Measurements from ENCODE around the gene ROM1.
"Not testable (repeated sequence)": the region's sequence is repeated elsewhere in the genome, so short reads cannot be mapped to it uniquely, and the experiment has no call there.

The ROM1 gene

GRCh38 chr11:62610814-62611704 is 2.0 kb upstream of the ROM1 start:
- DNase-seq = no peak

DNA sequence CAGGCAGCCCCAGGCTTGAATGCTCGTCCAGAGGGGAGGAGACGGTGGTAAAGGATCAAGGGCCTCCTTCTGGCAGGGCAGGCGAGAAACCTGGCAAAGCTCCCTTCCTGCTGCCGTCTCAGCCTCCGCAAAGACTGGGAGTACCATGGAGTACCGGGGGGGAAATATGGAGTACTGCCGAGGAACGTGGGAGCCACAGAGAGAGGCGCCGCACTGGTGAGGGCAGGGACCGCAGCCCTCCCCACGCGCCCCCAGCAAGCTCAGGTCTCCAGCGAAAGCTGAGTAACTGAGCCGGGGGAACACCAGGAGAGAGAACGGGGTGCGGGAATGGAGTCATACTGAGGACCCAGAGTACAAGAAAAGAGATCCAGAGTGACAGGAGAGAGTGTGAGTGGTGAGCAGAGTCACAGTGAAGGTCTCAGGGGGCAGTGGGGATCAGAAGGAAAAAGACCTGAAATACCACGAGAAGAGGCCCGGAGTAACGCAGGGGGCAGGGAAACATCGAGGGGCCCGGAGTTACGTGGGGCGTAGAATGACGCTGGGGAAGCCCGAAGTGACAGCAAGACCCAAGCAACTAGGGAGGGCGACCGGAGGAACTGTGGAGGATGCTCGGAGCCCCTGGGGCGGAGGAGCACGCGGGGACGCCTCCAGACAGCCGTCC is 1.2 kb upstream of the ROM1 start:
- peak in 1 of 4 experiments; percentile 20 for DNase-seq

DNA sequence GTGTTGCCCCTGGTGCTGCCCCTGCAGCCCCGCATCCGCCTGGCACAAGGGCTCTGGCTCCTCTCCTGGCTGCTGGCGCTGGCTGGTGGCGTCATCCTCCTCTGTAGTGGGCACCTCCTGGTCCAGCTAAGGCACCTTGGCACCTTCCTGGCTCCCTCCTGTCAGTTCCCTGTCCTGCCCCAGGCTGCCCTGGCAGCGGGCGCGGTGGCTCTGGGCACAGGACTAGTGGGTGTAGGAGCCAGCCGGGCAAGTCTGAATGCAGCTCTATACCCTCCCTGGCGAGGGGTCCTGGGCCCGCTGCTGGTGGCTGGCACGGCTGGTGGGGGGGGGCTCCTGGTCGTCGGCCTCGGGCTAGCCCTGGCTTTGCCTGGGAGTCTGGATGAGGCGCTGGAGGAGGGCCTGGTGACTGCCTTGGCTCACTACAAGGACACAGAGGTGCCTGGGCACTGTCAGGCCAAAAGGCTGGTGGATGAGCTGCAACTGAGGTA is 278 bp downstream of the ROM1 start:
- no peak for DNase-seq

GRCh38 chr11:62614275-62614674 is 1.2 kb downstream of the ROM1 start:
- no peak for DNase-seq

GRCh38 chr11:62615521-62615920 is 2.5 kb downstream of the ROM1 start:
- DNase-seq = no peak

GRCh38 chr11:62616957-62617356 is 3.9 kb downstream of the ROM1 start:
- DNase-seq = not testable (repeated sequence)

DNA sequence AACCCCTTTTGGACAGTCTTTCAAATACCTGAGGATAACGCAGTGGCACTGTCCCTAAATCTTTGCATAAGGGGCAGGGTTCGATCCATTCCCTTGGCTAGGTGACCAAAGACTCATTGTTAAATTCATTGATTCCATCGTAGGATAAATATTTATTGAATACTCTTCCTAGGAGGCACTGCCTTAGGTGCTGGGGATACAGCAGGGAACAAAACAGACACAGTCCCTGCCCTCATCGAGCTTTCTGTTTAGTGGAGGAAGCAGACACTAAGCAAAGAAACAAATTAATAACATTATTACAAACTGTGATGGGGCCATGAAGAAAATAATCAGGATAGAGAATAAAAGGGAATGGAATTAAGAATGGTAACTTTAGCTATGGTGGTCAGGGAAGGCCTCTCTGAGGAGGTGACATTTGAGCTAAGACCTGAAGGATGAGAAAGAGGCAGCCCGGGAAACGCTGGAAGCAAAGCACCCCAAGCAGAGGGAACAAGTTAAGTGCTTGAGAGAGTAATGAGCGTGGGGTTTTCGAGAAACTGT is 8.0 kb downstream of the ROM1 start:
- DNase-seq = no peak

DNA sequence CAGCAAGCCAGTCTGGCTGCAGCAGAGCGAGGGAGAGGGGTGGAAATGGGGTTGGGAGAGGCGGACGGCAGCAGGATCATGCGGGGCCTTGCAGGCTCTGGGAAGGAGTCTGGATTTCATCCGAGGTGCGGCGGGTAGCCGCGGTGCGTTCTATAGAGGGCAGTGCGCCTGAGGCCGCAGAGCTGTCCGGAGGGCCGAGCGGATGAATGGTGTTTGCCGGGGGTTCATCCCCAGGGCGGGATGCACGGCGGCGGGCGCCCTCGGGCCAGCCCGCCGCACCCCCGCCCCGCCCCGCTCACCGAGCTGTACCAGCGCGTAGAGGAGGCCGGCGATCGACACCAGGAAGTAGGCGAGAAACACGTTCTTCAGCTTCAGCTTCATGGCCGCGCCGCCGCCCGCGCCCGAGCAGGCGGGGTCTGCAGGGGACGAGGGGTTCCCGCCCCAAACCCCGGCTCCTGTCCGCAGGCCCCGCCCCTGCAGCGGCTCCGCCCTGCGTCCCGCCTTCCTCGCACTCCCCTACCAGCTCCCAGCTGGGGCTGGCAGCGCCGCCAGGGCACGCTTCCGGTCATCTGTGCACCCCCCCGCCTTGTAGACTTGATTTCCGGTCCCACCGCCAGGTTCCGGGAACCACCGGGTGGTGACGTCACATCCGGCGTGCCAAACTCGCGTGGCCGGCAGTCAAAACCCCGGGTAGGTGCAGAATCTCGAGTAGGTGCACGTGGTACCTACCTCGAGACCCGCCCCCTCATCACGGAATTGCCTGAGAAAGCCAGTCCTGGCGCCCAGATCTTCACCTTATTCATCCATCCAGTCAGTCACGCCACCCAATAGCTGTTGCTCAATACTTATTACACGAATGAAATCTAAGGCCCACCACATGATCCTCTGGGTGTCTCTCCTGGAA is 8.8 kb downstream of the ROM1 start, which contains the start of gene B3GAT3:
Gene B3GAT3 (minus strand): TSS at position 420 of the 904 bp plus-strand sequence. CDS start 39 bp downstream, at position 381.
- peak; percentile 79 to 93 (median 89) for DNase-seq

DNA sequence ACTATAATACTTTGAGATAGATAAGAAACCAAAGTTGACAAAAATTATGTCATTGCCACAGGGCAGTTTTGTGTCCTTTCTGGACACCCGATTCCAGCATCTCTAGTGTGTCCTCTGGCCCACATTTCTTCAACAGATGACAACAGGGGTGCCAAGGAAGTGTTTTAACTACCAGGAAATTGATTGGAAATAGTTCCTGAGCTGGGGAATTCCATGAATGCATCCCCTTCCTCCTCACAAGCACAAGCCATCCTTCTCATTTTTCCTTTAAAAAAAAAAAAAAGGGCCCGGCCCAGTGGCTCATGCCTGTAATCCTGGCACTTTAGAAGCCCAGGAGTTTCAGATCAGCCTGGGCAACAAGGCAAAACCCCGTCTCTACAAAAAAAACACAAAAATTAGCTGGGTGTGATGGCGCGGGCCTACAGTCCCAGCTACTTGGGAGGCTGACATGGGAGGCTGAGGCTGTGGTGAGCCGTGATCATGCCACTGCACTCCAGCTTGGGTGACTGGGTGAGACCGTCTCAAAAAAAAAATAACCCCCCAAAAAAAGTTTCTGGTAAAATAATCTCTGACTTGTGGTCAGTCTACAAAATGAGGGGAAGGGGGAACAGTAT is 9.5 kb downstream of the ROM1 start:
- DNase-seq = no peak

DNA sequence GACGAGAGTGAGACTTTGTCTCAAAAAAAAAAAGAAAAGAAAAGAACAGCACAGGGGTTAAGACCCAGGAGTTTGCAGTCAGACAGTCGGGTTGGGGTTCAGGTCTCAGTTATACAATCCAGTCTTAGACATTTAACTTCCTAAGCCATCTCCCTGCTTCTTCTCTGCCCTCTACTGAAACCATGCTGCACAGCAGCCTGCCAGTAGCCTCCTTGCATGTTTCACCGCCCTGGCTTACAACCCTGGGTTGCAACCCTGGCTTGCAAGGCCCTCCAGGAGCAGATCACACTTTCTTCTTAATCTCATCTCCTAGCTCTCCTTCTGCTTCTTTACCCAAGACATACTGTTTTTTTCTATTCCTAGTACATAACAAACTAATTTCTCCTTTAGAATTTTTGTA is 14.7 kb downstream of the ROM1 start:
- no peak for DNase-seq

DNA sequence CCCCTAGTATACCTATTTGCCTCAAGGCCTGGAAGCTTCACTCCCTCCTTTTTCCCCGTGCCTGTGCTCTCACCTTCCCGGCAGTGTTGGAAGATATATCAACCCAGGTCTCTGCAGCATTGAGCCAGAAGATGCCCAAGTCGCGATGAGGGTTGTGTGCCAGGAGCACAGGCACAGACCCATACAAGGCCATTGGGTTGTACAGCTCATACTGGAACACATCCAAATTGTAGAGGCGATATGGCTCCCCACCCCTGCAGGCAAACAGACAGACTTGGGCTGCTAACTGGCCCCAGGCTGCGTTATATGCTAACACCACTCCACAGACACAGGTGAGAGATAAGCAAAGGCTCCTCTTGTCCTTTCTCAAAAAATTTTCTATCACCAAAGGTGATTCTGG is 19.4 kb downstream of the ROM1 start:
- no peak for DNase-seq

- DNase-seq = no peak
Measured at GRCh38 chr11:62644220-62644619, 31.2 kb downstream of the ROM1 start.

GRCh38 chr11:62645671-62645945 is 32.6 kb downstream of the ROM1 start:
- no peak for DNase-seq

- peak; percentile 94 to 98 (median 96) for DNase-seq
Measured at GRCh38 chr11:62645946-62646824, 33.1 kb downstream of the ROM1 start, which contains the start of gene GANAB. GANAB (minus strand) TSS chr11:62646613; CDS start chr11:62646599, 14 bp downstream.

- DNase-seq = no peak
Measured at GRCh38 chr11:62646825-62647608, 34.0 kb downstream of the ROM1 start.

GRCh38 chr11:62647609-62648005 is 34.5 kb downstream of the ROM1 start:
- no peak for DNase-seq

- no peak for DNase-seq
Measured at GRCh38 chr11:62648185-62648966, 35.3 kb downstream of the ROM1 start.

- DNase-seq = no peak
Measured at GRCh38 chr11:62648967-62649364, 35.9 kb downstream of the ROM1 start.

DNA sequence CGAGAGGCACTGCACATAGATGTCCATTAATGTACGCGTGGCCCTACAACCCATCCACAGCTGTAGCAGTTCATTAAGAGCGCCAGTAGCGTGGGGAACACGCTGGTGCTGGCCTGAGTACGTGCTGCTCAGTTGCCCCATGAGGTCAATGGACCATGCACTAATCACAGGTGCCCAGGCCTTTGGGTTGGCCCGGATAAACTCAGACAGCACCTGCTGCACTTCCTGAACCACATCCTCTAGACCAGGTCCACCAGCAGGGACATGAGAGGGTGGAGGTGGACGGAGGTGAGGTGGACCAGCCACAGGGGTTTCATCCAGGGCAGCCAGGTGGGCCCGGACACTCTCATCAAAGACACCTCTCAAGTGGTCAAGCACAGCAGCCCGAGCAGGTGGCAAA is 36.4 kb downstream of the ROM1 start:
- no peak for DNase-seq

DNA sequence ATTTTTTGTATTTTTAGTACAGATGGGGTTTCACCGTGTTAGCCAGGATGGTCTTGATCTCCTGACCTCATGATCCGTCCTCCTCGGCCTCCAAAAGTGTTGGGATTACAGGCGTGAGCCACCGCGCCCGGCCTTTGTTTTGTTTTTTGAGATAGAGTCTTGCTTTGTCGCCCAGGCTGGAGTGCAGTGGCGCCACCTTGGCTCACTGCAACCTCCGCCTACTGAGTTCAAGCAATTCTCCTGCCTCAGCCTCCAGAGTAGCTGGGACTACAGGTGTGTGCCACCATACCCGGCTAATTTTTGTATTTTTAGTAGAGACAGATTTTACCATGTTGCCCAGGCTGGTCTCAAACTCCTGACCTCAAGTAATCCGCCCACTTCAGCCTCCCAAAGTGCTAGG is 37.2 kb downstream of the ROM1 start:
- DNase-seq = not testable (repeated sequence)
